Body of pancreas (tissue), 4 donors: ENCODE data around the gene ASF1B. TPM values are rescaled to one million over a fixed set of nuclear protein-coding genes. Genes with fewer than 3 reads are reported as not detected.

Experiments
- ATAC-seq: fragments of 150-250 bp; one replicate; pipeline ENCODE4 v1.9.1; 2016
- DNase-seq, 4 donors: peaks; one replicate each; pipeline ENCODE4 v3.0.0-alpha.2; 2019
- H3K27ac ChIP-seq, 4 donors: fragments of 200-600 bp; sonication (generic); 1 replicate in 3 of 4; 2 replicates in 1 of 4; pipeline versions ENCODE4 v1.5.1 to v1.6.1; 2016 to 2019; ENCODE audit warnings: mild to moderate bottlenecking in 1 of 4, mixed read lengths in 1 of 4, moderate library complexity in 1 of 4
- H3K27me3 ChIP-seq, 2 donors: fragments of 200-600 bp; sonication (generic); one replicate each; pipeline ENCODE4 v1.6.0; 2016; ENCODE audit warnings: mild to moderate bottlenecking in 1 of 2
- H3K36me3 ChIP-seq, 2 donors: fragments of 200-600 bp; sonication (generic); replicated peaks in 1 of 2; 2 replicates each; pipeline ENCODE4 v1.5.1; 2016; ENCODE audit warnings: low read depth in 2 of 2; ENCODE audit not compliant: insufficient read depth in 1 of 2
- H3K4me1 ChIP-seq: fragments of 200-600 bp; sonication (generic); one replicate; pipeline ENCODE4 v1.6.0; 2016
- H3K4me3 ChIP-seq, 2 donors: fragments of 200-600 bp; sonication (generic); 1 replicate in 1 of 2; 2 replicates in 1 of 2; pipeline ENCODE4 v1.5.1; 2016 to 2019
- H3K9me3 ChIP-seq, 3 donors: fragments of 200-600 bp; sonication (generic); 1 replicate in 2 of 3; 2 replicates in 1 of 3; pipeline ENCODE4 v1.5.1; 2016
- CTCF ChIP-seq, 7 experiments: fragments of 450-650 bp in 4 of 7; fragments of 200-600 bp in 3 of 7; sonication (generic) in 3 of 7; IDR thresholded peaks; one replicate each; pipeline ENCODE4 v1.5.1; 2016 to 2019; ENCODE audit warnings: antibody characterized with exemption in 7 of 7
- POLR2A ChIP-seq, 3 donors: fragments of 450-650 bp; IDR thresholded peaks; one replicate each; pipeline ENCODE4 v1.6.1; 2016; ENCODE audit warnings: antibody characterized with exemption in 3 of 3, mild to moderate bottlenecking in 2 of 3
- WGBS, 2 donors: methylation state at CpG; one replicate each; pipeline ENCODE4 v1.1.5; 2017; 5-methylcytosine and 5-hydroxymethylcytosine counted together
- intact Hi-C: fragments of 100-400 bp; cut with DNase I; formaldehyde crosslinking; loops from one replicate; pipeline ENCODE4 v1.15.1; 2023
- total RNA-seq, 2 donors: library from RNA; depleted of rRNA; stranded (reverse); fragments of >200 nt; gene quantifications; one replicate each; pipeline ENCODE4 v1.1.0, GENCODE V29; 2016

Gene ASF1B
- total RNA-seq, 2 donors from 2014 or later, result 0.26 to 1.6 TPM

- ATAC-seq (no peak), DNase-seq (no peak)
- WGBS, 2 donors, result 92 to 95% methylated on average over 11 to 17 of the region's 19 CpGs
- Histone ChIP-seq H3K27me3 (no peaks in the 10 kb centered on the region), H3K27ac (no peak overlapping the region), H3K4me1 (no peaks in the 10 kb centered on the region), H3K4me3 (no peak overlapping the region), H3K9me3 (no peaks in the 10 kb centered on the region), H3K36me3 (peaks cover 0 to 1% of the 10 kb centered on the region in 2 donors)
- TF ChIP-seq CTCF (IDR thresholded peaks at IDR 0.05), result no peak
- no peak for TF ChIP-seq POLR2A (IDR thresholded peaks at IDR 0.05)
- intact Hi-C loops, result no loop called here
Measured at GRCh38 chr19:14161305-14161704, 24.9 kb upstream of the ASF1B start.

GRCh38 chr19:14160017-14160703 is 23.8 kb upstream of the ASF1B start:
- ATAC-seq (no peak), DNase-seq (no peak)
- peaks cover 0 to 3% of the 10 kb centered on the region in 2 donors for H3K36me3 ChIP-seq

GRCh38 chr19:14159059-14159458 is 22.7 kb upstream of the ASF1B start:
- Histone ChIP-seq H3K36me3 (peaks cover 0 to 3% of the 10 kb centered on the region in 2 donors), H3K27ac (no peak overlapping the region), H3K27me3 (no peaks in the 10 kb centered on the region), H3K4me1 (no peaks in the 10 kb centered on the region), H3K4me3 (no peak overlapping the region), H3K9me3 (no peaks in the 10 kb centered on the region)
- DNase-seq, result no peak
- 68 to 73% methylated on average over 6 to 12 of the region's 12 CpGs for WGBS, 2 donors
- TF ChIP-seq POLR2A (IDR thresholded peaks at IDR 0.05) (no peak), CTCF (IDR thresholded peaks at IDR 0.05) (no peak)
- no peak for ATAC-seq
- intact Hi-C loops, result no loop called here

More at GRCh38 chr19:14160017-14160703, 23.8 kb upstream of the ASF1B start:
- H3K27me3 ChIP-seq, result no peaks in the 10 kb centered on the region
- no peak overlapping the region for H3K27ac ChIP-seq
- TF ChIP-seq POLR2A (IDR thresholded peaks at IDR 0.05) (no peak), CTCF (IDR thresholded peaks at IDR 0.05) (no peak)
- H3K4me1 ChIP-seq, result no peaks in the 10 kb centered on the region
- WGBS, 2 donors, result 85 to 91% methylated on average over 7 to 21 of the region's 25 CpGs
- no peak overlapping the region for H3K4me3 ChIP-seq
- H3K9me3 ChIP-seq, result no peaks in the 10 kb centered on the region
- intact Hi-C loops, result no loop called here

GRCh38 chr19:14158276-14159023 is 22.1 kb upstream of the ASF1B start:
- no peaks in the 10 kb centered on the region for H3K4me1 ChIP-seq
- no peak overlapping the region for H3K4me3 ChIP-seq
- no peaks in the 10 kb centered on the region for H3K9me3 ChIP-seq
- intact Hi-C loops, result no loop called here
- 81 to 94% methylated on average over 7 to 11 of the region's 16 CpGs for WGBS, 2 donors
- ATAC-seq (no peak), DNase-seq (no peak)
- no peak for TF ChIP-seq POLR2A (IDR thresholded peaks at IDR 0.05)
- H3K27ac ChIP-seq, result no peak overlapping the region
- no peaks in the 10 kb centered on the region for H3K27me3 ChIP-seq
- peaks cover 0 to 3% of the 10 kb centered on the region in 2 donors for H3K36me3 ChIP-seq

- no peak overlapping the region for H3K27ac ChIP-seq
- H3K36me3 ChIP-seq, result peaks cover 0 to 3% of the 10 kb centered on the region in 2 donors
- H3K4me3 ChIP-seq, result no peak overlapping the region
- no peaks in the 10 kb centered on the region for H3K4me1 ChIP-seq
- DNase-seq (no peak), ATAC-seq (no peak)
- intact Hi-C loops, result no loop called here
- no peak for TF ChIP-seq POLR2A (IDR thresholded peaks at IDR 0.05)
- TF ChIP-seq CTCF (IDR thresholded peaks at IDR 0.05), result no peak
- no peaks in the 10 kb centered on the region for H3K27me3 ChIP-seq
- H3K9me3 ChIP-seq, result no peaks in the 10 kb centered on the region
- WGBS, 2 donors, result 91 to 99% methylated on average over 11 to 22 of the region's 26 CpGs
Measured at GRCh38 chr19:14156971-14157717, 20.8 kb upstream of the ASF1B start.
